GM12878 (cell line): Measurements from ENCODE around the gene RANBP6. TPM values are rescaled to one million over a fixed set of nuclear protein-coding genes. Genes with fewer than 3 reads are reported as not detected.

Experiments
- ATAC-seq: fragments of 200-7000 bp; cut with Tn5 transposase; 3 replicates; pipeline ENCODE4 v1.9.1; 2020; ENCODE audit warnings: mild to moderate bottlenecking, moderate library complexity
- BruUV-seq: library from RNA; stranded (reverse); fragments of 400-500 nt; replicated peaks from 2 replicates; lab custom pipeline; 2021; lab: Mats Ljungman, UMichigan
- CTCF ChIA-PET: fragments of 300-600 bp; sonication (Branson Sonifier 250); formaldehyde crosslinking; extraction: SDS; loops from one replicate; lab custom pipeline; 2021; ENCODE audit warnings: inconsistent platforms; lab: Yijun Ruan, JAX
- POLR2A ChIA-PET: fragments of 350-600 bp; formaldehyde crosslinking; extraction: SDS; loops from one replicate; lab custom pipeline; 2021; ENCODE audit warnings: inconsistent platforms; lab: Charles Lee
- RAD21 ChIA-PET: fragments of 300-600 bp; sonication (Branson Sonifier 250); formaldehyde crosslinking; loops from one replicate; lab custom pipeline; 2023; ENCODE audit warnings: antibody characterized with exemption; ENCODE audit not compliant: unreplicated experiment; lab: Charles Lee
- SMC1A ChIA-PET: fragments of 300-600 bp; sonication (Branson Sonifier 250); formaldehyde crosslinking; loops from one replicate; lab custom pipeline; 2023; ENCODE audit not compliant: unreplicated experiment, uncharacterized antibody; lab: Charles Lee
- DNase-seq: peaks from one replicate; pipeline ENCODE4 v3.0.0-alpha.2; 2011; ENCODE audit warnings: low read depth, low spot score
- FAIRE-seq: peaks from 3 replicates; lab custom pipeline; 2011; peaks lifted over from hg19 to GRCh38; lab: Jason Lieb, UNC
- H2AFZ ChIP-seq: 2 replicates; pipeline ENCODE4 v1.6.0; 2011; ENCODE audit warnings: low read depth, low read length, control low read depth; ENCODE audit not compliant: control insufficient read depth
- H3K27ac ChIP-seq: 2 replicates; pipeline ENCODE4 v1.5.1; 2011; ENCODE audit warnings: control low read depth; ENCODE audit not compliant: control insufficient read depth, insufficient read depth
- H3K27me3 ChIP-seq, 2 experiments: replicated peaks in 1 of 2; 2 replicates each; pipeline versions ENCODE4 v1.6.0 to v1.6.1; 2011; ENCODE audit warnings: low read length in 1 of 2; ENCODE audit not compliant: control insufficient read depth in 2 of 2, insufficient read depth in 2 of 2
- H3K36me3 ChIP-seq, 2 experiments: 2 replicates each; pipeline ENCODE4 v1.5.1; 2011; ENCODE audit warnings: low read length in 1 of 2; ENCODE audit not compliant: control insufficient read depth in 2 of 2, insufficient read depth in 2 of 2
- H3K4me1 ChIP-seq: 2 replicates; pipeline ENCODE4 v1.6.1; 2011; ENCODE audit warnings: mild to moderate bottlenecking, low read length, moderate library complexity, mixed read lengths; ENCODE audit not compliant: control insufficient read depth, insufficient read depth
- H3K4me2 ChIP-seq: 2 replicates; pipeline ENCODE4 v1.6.0; 2011; ENCODE audit warnings: control low read depth; ENCODE audit not compliant: control insufficient read depth, insufficient read depth
- H3K4me3 ChIP-seq: fragments of 200-600 bp; sonication (generic); 2 replicates; pipeline ENCODE4 v1.5.1; 2016
- H3K79me2 ChIP-seq: 2 replicates; pipeline ENCODE4 v1.6.0; 2011; ENCODE audit warnings: low read length; ENCODE audit not compliant: control insufficient read depth, insufficient read depth
- H3K9ac ChIP-seq: 2 replicates; pipeline ENCODE4 v1.8.0; 2011; ENCODE audit warnings: low read length, control low read depth, mixed read lengths; ENCODE audit not compliant: control insufficient read depth, insufficient read depth
- H3K9me3 ChIP-seq: replicated peaks from 3 replicates; pipeline ENCODE4 v1.5.1; 2011; ENCODE audit warnings: mild to moderate bottlenecking, low read length; ENCODE audit not compliant: control insufficient read depth, insufficient read depth
- H4K20me1 ChIP-seq: 2 replicates; pipeline ENCODE4 v1.6.0; 2011; ENCODE audit not compliant: control insufficient read depth, insufficient read depth
- ETV6 ChIP-seq, 2 experiments: fragments of 450-650 bp in 1 of 2; IDR thresholded peaks in 1 of 2; conservative IDR thresholded peaks in 1 of 2; 2 replicates each; pipeline ENCODE4 v1.6.1; 2014; ENCODE audit warnings: antibody characterized with exemption in 1 of 2, borderline replicate concordance in 1 of 2, low read depth in 1 of 2, mild to moderate bottlenecking in 1 of 2, moderate library complexity in 1 of 2
- JUND ChIP-seq: IDR thresholded peaks from 2 replicates; pipeline ENCODE4 v1.6.1; 2012; ENCODE audit warnings: low read depth, mild to moderate bottlenecking, low read length, improper control_type of control experiment, moderate library complexity
- KAT2A ChIP-seq: conservative IDR thresholded peaks from 2 replicates; pipeline ENCODE4 v1.6.1; 2011; ENCODE audit warnings: low read depth, low read length; ENCODE audit not compliant: control insufficient read depth
- LARP7 ChIP-seq: fragments of 450-650 bp; IDR thresholded peaks from 2 replicates; pipeline ENCODE4 v1.6.1; 2017; ENCODE audit warnings: mild to moderate bottlenecking
- MEF2B ChIP-seq: fragments of 450-650 bp; IDR thresholded peaks from 2 replicates; pipeline ENCODE4 v1.6.1; 2018; ENCODE audit warnings: mild to moderate bottlenecking, moderate library complexity; ENCODE audit not compliant: partially characterized antibody, poor library complexity, severe bottlenecking
- POLR2AphosphoS2 ChIP-seq: IDR thresholded peaks from 2 replicates; pipeline ENCODE4 v1.6.1; 2011; ENCODE audit warnings: low read depth, mild to moderate bottlenecking, low read length, improper control_type of control experiment, moderate library complexity
- SREBF2 ChIP-seq: IDR thresholded peaks from 2 replicates; pipeline ENCODE4 v1.6.1; 2012; ENCODE audit warnings: mild to moderate bottlenecking, low read length
- TCF7 ChIP-seq: IDR thresholded peaks from 2 replicates; pipeline ENCODE4 v1.6.1; 2014; ENCODE audit warnings: antibody characterized with exemption, borderline replicate concordance
- ZNF217 ChIP-seq: fragments of 450-650 bp; IDR thresholded peaks from 2 replicates; pipeline ENCODE4 v1.6.1; 2017; ENCODE audit warnings: antibody characterized with exemption, mild to moderate bottlenecking
- WGBS: methylation state at CpG from one replicate; pipeline ENCODE4 v1.1.6; 2016; ENCODE audit warnings: low lambda C conversion rate; ENCODE audit not compliant: insufficient replicate concordance, insufficient coverage; ENCODE audit errors: missing lambda C conversion rate; 5-methylcytosine and 5-hydroxymethylcytosine counted together
- in situ Hi-C: fragments of 300-500 bp; cut with MboI; formaldehyde crosslinking; loops from 9 replicates; pipeline ENCODE4 v1.14.3; 2018; ENCODE audit warnings: mixed read lengths
- intact Hi-C: fragments of 100-400 bp; cut with micrococcal nuclease; formaldehyde crosslinking; loops from one replicate; pipeline ENCODE4 v1.14.2; 2022; ENCODE audit not compliant: unreplicated experiment
- polyA plus RNA-seq, 11 experiments: library from polyadenylated mRNA; depleted of rRNA in 4 of 11; unstranded in 6 of 11; stranded (reverse) in 5 of 11; fragments of >200 nt; fragmentation: Nextera tagmentation in 4 of 11; fragmentation: Illumina TruSeq in 1 of 11; extraction: Ambion mirVana in 4 of 11; extraction: Trizol in 1 of 11; gene quantifications; 1 replicate in 1 of 11; 2 replicates in 10 of 11; pipeline versions ENCODE4 v1.2.1 to v1.2.3, GENCODE V29; 2011 to 2016; ENCODE audit warnings: inconsistent platforms in 2 of 11, missing spikeins in 2 of 11, low read depth in 1 of 11
- total RNA-seq, 4 experiments: library from RNA; depleted of rRNA in 3 of 4; stranded (reverse); fragments of >200 nt in 3 of 4; fragmentation: Illumina TruSeq in 1 of 4; extraction: Trizol in 1 of 4; gene quantifications; 2 replicates each; pipeline versions ENCODE4 v1.2.1 to v1.2.3, GENCODE V29; 2013 to 2021

RANBP6 gene
- total and polyA plus RNA-seq, 10 of the 15 experiments (the other 5 are each of a cell fraction or from before 2014, with no cell fraction given): 10.9 to 26.9 (median 19.4) TPM

GRCh38 chr9:6029604-6030274, 14.3 kb upstream of the RANBP6 start:
- H3K9me3 ChIP-seq: no peaks in the 10 kb centered on the region
- no peaks in the 10 kb centered on the region for H3K36me3 ChIP-seq
- DNase-seq: no peak
- H3K79me2 ChIP-seq: no peaks in the 10 kb centered on the region
- ChIA-PET SMC1A (interaction anchor here (0.6 to 3.3 kb wide), 8 partner anchors 12 to 143 kb away, joined by 3 to 18 read pairs (median 4); partner anchors contain the start of gene RANBP6), CTCF (interaction anchor here (0.6 to 5.2 kb wide), 9 partner anchors 10 to 484 kb away, joined by 3 to 28 read pairs (median 3); partner anchors contain the start of gene RANBP6), RAD21 (interaction anchor here (0.9 kb wide), 1 partner anchor 21 kb away, joined by 3 read pairs; no protein-coding TSS in a partner anchor)
- TF ChIP-seq ETV6 (conservative IDR thresholded peaks at IDR 0.05 in 1 of 2, IDR thresholded peaks at IDR 0.05 in 1 of 2; ENCODE audit: borderline replicate concordance in 1 of 2, low read depth in 1 of 2) (no peak), KAT2A (no peak), LARP7 (no peak), POLR2AphosphoS2 (no peak), TCF7 (no peak), JUND (no peak), MEF2B (no peak), ZNF217 (no peak), SREBF2 (no peak)
- TF ChIP-seq, all 136 proteins: peak for 0
- BruUV-seq: no TSS peak
- in situ Hi-C loops (no loop called here), intact Hi-C loops (no loop called here)
- ATAC-seq (no peak; the same call in 1 of the 3 replicates), FAIRE-seq (no peak)
- 73% methylated on average over 4 of the region's 4 CpGs for WGBS
- H3K27me3 ChIP-seq: no peaks in the 10 kb centered on the region
- POLR2A ChIA-PET: no interaction called here
- H2AFZ ChIP-seq: no peak overlapping the region
- H4K20me1 ChIP-seq: no peaks in the 10 kb centered on the region
- H3K9ac ChIP-seq: no peak overlapping the region
- H3K4me2 ChIP-seq: no peak overlapping the region
- H3K4me3 ChIP-seq: no peak overlapping the region
- no peaks in the 10 kb centered on the region for H3K4me1 ChIP-seq
- no peak overlapping the region for H3K27ac ChIP-seq
